HG02588 (cell line): Measurements from ENCODE around the gene TSPAN12.

Source experiments
- ATAC-seq: cut with Tn5 transposase; IDR thresholded peaks from one replicate; pipeline ENCODE4 v1.9.1; 2021; ENCODE audit warnings: mild to moderate bottlenecking, moderate library complexity; ENCODE audit not compliant: unreplicated experiment

Gene TSPAN12

DNA sequence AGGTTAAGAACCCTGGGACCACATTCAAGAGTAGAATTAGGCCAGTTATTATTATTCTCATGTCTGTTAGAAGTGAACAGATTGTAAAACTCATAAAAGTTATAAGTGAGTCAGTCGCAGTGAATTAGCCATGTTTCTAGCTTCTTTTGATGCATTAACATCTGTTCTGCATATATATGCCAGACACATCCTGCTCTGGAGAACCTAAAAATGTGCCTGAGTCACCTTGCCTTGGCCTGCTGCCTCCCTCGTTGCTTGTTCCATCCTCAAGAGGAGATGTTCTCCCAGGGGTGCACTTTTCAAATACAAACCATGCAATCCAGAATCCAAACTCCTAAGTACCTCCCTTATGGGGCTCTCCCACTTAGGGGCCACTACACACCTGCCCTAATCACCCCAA, 14.8 kb downstream of the TSPAN12 start:
- ATAC-seq: no peak

GRCh38 chr7:120842121-120842621, 15.8 kb downstream of the TSPAN12 start:
- ATAC-seq: no peak

DNA sequence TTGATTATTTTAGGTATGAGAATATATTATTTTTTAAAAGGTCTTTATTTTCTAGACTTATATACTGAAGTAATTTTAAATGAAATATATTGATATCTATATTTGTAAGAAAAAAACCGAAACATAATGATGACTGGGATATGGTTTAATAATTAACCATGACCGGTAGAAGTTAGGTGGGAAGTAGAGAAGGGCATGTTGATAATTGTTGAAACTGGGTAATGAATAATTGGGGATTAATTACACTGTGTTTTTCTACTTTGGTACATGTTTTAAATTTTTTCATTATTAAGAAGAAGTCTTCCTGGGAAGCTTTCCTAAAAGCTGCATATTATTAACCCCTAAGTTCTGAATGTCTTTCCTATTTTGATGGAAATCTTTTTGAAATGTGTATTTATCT, 16.3 kb downstream of the TSPAN12 start:
- ATAC-seq: no peak

GRCh38 chr7:120838281-120838682, 19.7 kb downstream of the TSPAN12 start:
- peak; percentile 75 for ATAC-seq

- peak; percentile 36 for ATAC-seq
These were observed 20.3 kb downstream of the TSPAN12 start for GRCh38 chr7:120837599-120837998.

- ATAC-seq: no peak
These were observed 21.3 kb downstream of the TSPAN12 start for GRCh38 chr7:120836556-120837115.

DNA sequence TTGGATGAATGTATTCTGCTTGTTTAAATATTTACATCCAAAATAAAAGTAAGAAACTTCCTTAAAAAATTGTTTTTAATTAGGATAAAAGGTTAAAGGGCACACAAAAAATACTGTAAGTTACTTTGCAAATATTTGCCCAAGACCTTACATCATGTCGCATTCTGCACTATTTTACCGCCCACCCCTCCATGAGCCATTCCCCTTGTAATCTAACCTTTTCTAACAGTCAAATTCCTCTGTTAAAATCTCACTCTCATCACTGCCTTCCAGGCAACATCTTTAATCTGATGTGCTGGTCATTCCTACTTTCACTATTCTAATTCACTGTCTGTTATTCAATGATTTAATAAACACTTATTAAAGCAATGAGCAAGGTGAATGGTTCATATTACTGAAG, 23.2 kb downstream of the TSPAN12 start:
- no peak for ATAC-seq

GRCh38 chr7:120833546-120833945, 24.4 kb downstream of the TSPAN12 start:
- no peak for ATAC-seq

DNA sequence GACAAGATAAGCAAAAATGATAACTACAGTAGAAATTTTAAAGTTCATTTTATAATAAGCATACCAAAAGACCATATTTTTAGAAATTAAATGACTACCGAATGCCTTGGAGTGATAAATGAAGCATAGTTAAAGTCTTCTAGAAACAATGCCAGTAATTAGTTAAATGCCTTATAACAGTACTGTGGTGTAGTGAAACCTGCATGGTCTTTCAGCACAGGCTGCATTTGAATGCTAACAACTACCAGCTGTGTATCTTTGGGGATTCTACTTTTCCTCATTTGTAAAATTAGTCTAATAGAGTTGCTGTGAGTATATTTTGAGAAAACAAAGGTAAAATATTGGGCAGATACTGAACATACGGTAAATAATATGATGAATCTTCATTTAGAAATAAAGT, 25.1 kb downstream of the TSPAN12 start:
- ATAC-seq: no peak

DNA sequence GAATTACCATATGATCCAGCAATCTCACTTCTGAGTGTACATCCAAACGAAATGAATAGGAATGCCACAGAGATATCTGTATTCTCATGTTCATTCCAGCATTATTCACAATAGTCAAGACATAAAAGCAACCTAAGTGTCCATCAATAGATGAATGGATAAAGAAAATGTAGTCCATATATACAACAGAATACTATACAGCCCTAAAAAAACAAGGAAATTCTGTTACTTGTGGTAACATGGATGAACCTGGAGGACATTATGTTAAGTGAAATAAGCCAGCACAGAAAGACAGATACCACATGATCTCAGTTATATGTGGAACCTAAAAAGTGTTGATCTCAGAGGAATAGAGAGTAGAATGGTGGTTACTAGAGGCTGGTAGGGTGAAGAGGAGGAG, 26.7 kb downstream of the TSPAN12 start:
- ATAC-seq: no peak

- ATAC-seq: no peak
These were observed 28.5 kb downstream of the TSPAN12 start for GRCh38 chr7:120829487-120829886.

DNA sequence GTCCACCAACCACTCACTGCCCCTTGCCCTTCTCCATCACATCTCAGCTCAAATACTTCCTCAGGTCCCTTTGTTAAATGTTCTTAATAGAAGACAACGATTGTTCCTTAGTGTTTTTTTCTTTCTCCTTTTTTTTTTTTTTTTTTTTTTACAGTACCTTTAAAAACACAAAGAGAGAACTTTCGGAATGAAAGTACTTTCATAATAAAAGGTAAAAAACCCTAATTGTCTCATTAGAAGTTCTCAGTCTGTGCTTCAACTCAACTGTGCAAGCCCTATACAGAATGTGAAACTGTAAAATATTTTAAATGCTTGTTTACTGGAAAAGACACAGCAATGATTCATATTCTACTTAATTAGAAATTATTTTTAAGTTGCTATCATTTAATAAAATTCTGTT, 29.4 kb downstream of the TSPAN12 start:
- no peak for ATAC-seq

DNA sequence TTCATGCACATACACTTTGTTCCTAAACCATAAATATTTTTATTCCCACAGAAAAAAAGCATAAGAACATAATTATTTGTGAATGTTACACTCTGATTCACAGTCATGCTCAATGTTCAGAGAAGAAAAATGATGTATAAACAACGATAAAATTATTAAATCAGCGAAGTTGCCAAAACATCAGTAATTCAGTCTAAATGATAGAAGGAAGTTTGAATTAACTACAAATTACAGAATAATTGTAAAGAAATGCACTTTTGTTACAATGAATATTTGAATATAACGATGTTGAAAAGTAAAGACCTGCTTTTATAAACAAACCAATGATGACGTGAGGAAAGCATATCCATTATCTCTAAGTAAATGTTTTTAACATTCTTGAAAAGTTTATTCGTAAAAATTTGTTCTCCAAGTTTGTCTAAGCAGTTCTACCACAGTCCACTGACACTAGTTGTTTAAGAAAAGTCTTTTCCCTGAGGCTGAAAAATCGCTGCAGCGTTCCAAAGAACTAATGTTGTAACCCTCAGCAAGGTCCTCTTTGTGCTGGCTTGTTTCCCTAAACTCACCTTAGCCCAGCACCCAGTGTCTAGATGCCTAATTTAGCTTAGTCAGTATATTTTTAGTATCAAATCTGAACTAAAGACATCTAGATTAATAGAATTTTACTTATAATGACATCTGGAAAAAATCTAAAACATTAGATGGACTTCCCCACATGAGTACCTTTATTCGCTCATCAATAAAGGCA, 30.4 kb downstream of the TSPAN12 start:
- no peak for ATAC-seq

- no peak for ATAC-seq
These were observed 32.4 kb downstream of the TSPAN12 start for GRCh38 chr7:120825576-120825975.

- ATAC-seq: no peak
These were observed 32.8 kb downstream of the TSPAN12 start for GRCh38 chr7:120825152-120825551.

- no peak for ATAC-seq
These were observed 38.1 kb downstream of the TSPAN12 start for GRCh38 chr7:120819861-120820260.

DNA sequence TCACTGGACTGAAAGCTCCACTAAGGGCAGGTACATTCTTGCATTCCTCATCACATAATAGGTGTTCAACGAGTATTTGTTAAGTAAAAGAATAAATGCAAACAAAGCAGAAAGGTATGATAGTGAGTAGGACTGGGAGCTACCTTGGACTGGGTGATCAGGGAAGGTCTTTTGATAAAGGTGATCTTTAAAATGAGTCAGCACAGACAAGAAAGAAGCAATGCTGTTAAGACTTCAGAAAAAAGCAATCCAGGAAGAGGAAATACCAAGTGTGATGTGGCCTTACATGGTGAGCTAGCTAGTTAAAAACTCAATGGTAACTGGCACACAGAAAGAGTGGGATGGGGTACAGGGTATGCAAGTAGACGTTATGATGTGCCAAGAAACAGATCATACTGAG, 40.1 kb downstream of the TSPAN12 start:
- no peak for ATAC-seq

- ATAC-seq: no peak
These were observed 43.5 kb downstream of the TSPAN12 start for GRCh38 chr7:120814253-120814939.

- no peak for ATAC-seq
These were observed 44.2 kb downstream of the TSPAN12 start for GRCh38 chr7:120813546-120814252.

- ATAC-seq: no peak
These were observed 44.9 kb downstream of the TSPAN12 start for GRCh38 chr7:120813089-120813488.

- no peak for ATAC-seq
These were observed 48.7 kb downstream of the TSPAN12 start for GRCh38 chr7:120809260-120809659.
